Upper lobe of left lung (tissue), 6 donors: Measurements from ENCODE around the gene PRRX1. TPM values are rescaled to one million over a fixed set of nuclear protein-coding genes. Genes with fewer than 3 reads are reported as not detected.

Experiments
- ATAC-seq, 2 donors: fragments of 200-7000 bp; cut with Tn5 transposase; one replicate each; pipeline ENCODE4 v1.9.1; 2022; ENCODE audit warnings: mild to moderate bottlenecking in 2 of 2, moderate library complexity in 2 of 2; ENCODE audit not compliant: low FRiP score in 2 of 2
- DNase-seq, 2 donors: peaks; one replicate each; pipeline ENCODE4 v3.0.0-alpha.2; 2019 to 2020
- H3K27ac ChIP-seq, 4 donors: fragments of 200-600 bp; sonication (generic); one replicate each; pipeline ENCODE4 v1.5.1; 2016 to 2019
- H3K27me3 ChIP-seq, 4 donors: fragments of 200-600 bp; sonication (generic); one replicate each; pipeline ENCODE4 v1.5.1; 2017 to 2019
- H3K36me3 ChIP-seq, 4 donors: fragments of 200-600 bp; sonication (generic); one replicate each; pipeline ENCODE4 v1.5.1; 2016 to 2019
- H3K4me1 ChIP-seq, 4 donors: fragments of 200-600 bp; sonication (generic); one replicate each; pipeline ENCODE4 v1.5.1; 2018 to 2019
- H3K4me3 ChIP-seq, 4 donors: fragments of 200-600 bp; sonication (generic); one replicate each; pipeline ENCODE4 v1.5.1; 2017 to 2019; ENCODE audit warnings: mild to moderate bottlenecking in 2 of 4, moderate library complexity in 1 of 4
- H3K9me3 ChIP-seq, 4 donors: fragments of 200-600 bp; sonication (generic); one replicate each; pipeline ENCODE4 v1.5.1; 2018 to 2019
- CTCF ChIP-seq, 6 experiments: fragments of 450-650 bp in 4 of 6; fragments of 200-600 bp in 2 of 6; sonication (generic) in 2 of 6; IDR thresholded peaks; one replicate each; pipeline ENCODE4 v1.5.1; 2016 to 2019; ENCODE audit warnings: antibody characterized with exemption in 6 of 6
- EP300 ChIP-seq, 4 donors: sonication (generic); formaldehyde crosslinking; IDR thresholded peaks; one replicate each; pipeline ENCODE4 v1.5.1; 2017; ENCODE audit warnings: antibody characterized with exemption in 4 of 4, control low read depth in 2 of 4
- POLR2A ChIP-seq, 4 donors: fragments of 450-650 bp; IDR thresholded peaks; one replicate each; pipeline ENCODE4 v1.5.1; 2016 to 2017; ENCODE audit warnings: antibody characterized with exemption in 4 of 4, mild to moderate bottlenecking in 2 of 4
- POLR2AphosphoS5 ChIP-seq, 2 donors: sonication (generic); formaldehyde crosslinking; IDR thresholded peaks; one replicate each; pipeline ENCODE4 v1.5.1; 2017; ENCODE audit warnings: antibody characterized with exemption in 2 of 2
- WGBS, 2 donors: methylation state at CpG; one replicate each; pipeline ENCODE4 v1.1.5; 2017 to 2018; 5-methylcytosine and 5-hydroxymethylcytosine counted together
- total RNA-seq, 6 donors: library from RNA; depleted of rRNA in 4 of 6; stranded (reverse); fragments of >200 nt in 4 of 6; gene quantifications; one replicate each; pipeline versions ENCODE4 v1.1.0 to v1.2.1, GENCODE V29; 2016 to 2021
- donor health status: DM: no; HTN: no; CAD: no; lungs with moderate emphysema.
- donor health status: DM: no; HTN: yes; CAD: no; lungs with severe emphysema.

Gene PRRX1
- total RNA-seq, 6 donors from 2014 or later: 6.1 to 36.0 (median 19.1) TPM

DNA sequence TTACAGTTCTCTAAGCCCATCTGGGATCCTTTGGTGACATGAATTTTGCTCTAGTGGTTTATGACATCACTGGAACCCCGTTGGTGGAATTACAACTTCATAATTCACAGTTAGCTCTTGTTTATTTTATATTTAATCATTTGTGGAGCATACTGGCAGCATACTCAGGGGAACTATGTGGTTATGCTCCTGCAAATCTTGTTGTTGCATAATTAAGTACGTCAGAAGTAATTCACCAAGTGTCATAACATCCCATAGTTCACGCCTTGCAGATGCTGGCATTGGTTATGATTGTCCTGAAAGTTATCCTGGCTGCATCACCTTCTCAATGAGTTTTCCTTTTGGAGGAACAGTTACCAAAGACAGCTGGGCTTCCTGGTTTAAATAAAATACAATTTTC is 16.5 kb downstream of the PRRX1 start:
- 51 to 59% methylated on average over 3 of the region's 3 CpGs for WGBS, 2 donors
- no peak for TF ChIP-seq POLR2AphosphoS5 (IDR thresholded peaks at IDR 0.05)
- TF ChIP-seq EP300 (IDR thresholded peaks at IDR 0.05): no peak
- no peak for TF ChIP-seq POLR2A (IDR thresholded peaks at IDR 0.05)
- TF ChIP-seq CTCF (IDR thresholded peaks at IDR 0.05): no peak
- DNase-seq: no peak

DNA sequence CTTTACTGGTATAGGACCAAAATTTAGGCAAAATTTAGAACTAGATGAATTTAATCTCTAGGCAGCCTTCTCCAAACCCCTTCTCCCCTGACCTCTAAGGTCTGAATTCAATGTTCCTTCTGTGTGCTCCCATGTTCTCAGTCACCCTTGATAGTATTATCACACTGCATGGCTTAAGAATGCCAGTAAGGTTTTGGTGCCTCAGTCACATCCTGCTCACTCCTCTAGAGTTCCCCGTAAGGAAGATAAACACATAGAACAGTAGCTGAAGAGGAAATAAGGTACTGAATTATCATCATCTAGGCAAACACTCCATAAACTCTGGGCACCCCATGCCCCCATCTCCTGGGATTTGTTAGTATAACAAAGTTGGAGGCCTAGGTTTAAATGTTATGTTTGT is 18.2 kb downstream of the PRRX1 start:
- H3K27ac ChIP-seq: no peak overlapping the region
- no peaks in the 10 kb centered on the region for H3K9me3 ChIP-seq
- DNase-seq: no peak
- no peaks in the 10 kb centered on the region for H3K4me1 ChIP-seq
- no peak overlapping the region for H3K4me3 ChIP-seq
- 35 to 39% methylated on average over 1 of the region's 1 CpG for WGBS, 2 donors
- no peaks in the 10 kb centered on the region for H3K27me3 ChIP-seq
- ATAC-seq: no peak
- H3K36me3 ChIP-seq: no peaks in the 10 kb centered on the region
- TF ChIP-seq CTCF (IDR thresholded peaks at IDR 0.05): no peak
- no peak for TF ChIP-seq POLR2A (IDR thresholded peaks at IDR 0.05)
- no peak for TF ChIP-seq POLR2AphosphoS5 (IDR thresholded peaks at IDR 0.05)
- no peak for TF ChIP-seq EP300 (IDR thresholded peaks at IDR 0.05)

More for the DNA sequence above, 16.5 kb downstream of the PRRX1 start:
- Histone ChIP-seq H3K27ac (no peak overlapping the region), H3K27me3 (no peaks in the 10 kb centered on the region), H3K36me3 (no peaks in the 10 kb centered on the region), H3K4me1 (no peaks in the 10 kb centered on the region), H3K4me3 (no peak overlapping the region), H3K9me3 (no peaks in the 10 kb centered on the region)
- ATAC-seq: peak in 1 of 2 donors; percentile 52

- Histone ChIP-seq H3K9me3 (no peaks in the 10 kb centered on the region), H3K4me3 (no peak overlapping the region), H3K4me1 (no peaks in the 10 kb centered on the region), H3K27ac (no peak overlapping the region), H3K27me3 (no peaks in the 10 kb centered on the region), H3K36me3 (no peaks in the 10 kb centered on the region)
- ATAC-seq (no peak), DNase-seq (no peak)
- 42 to 61% methylated on average over 1 of the region's 1 CpG for WGBS, 2 donors
- TF ChIP-seq POLR2A (IDR thresholded peaks at IDR 0.05) (no peak), CTCF (IDR thresholded peaks at IDR 0.05) (no peak), EP300 (IDR thresholded peaks at IDR 0.05) (no peak), POLR2AphosphoS5 (IDR thresholded peaks at IDR 0.05) (no peak)
Measured at GRCh38 chr1:170682809-170683208, 18.9 kb downstream of the PRRX1 start.

DNA sequence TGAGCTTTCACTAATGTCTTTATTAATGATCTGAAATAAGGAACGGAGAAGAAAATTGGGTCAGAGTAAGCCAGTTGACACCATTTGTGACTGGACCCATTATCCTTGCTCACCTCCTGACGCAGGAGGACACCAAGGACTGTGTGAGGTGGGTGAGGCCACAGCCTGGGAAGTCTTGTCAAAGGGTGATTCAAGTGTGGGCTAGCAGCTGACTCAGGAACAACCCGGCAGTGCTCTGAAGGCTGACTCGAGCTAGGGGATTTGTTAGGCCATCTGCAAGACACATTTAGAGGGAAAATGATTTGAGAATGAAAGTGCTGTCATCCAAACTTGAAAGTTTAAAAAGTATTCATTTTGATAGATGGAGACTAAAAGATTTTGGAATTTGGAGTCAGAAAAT is 21.2 kb downstream of the PRRX1 start:
- H3K27ac ChIP-seq: no peak overlapping the region
- no peaks in the 10 kb centered on the region for H3K9me3 ChIP-seq
- no peak overlapping the region for H3K4me3 ChIP-seq
- WGBS, 2 donors: 77 to 78% methylated on average over 4 of the region's 4 CpGs
- no peak for DNase-seq
- no peaks in the 10 kb centered on the region for H3K36me3 ChIP-seq
- H3K4me1 ChIP-seq: no peaks in the 10 kb centered on the region
- TF ChIP-seq POLR2A (IDR thresholded peaks at IDR 0.05) (no peak), CTCF (IDR thresholded peaks at IDR 0.05) (no peak), POLR2AphosphoS5 (IDR thresholded peaks at IDR 0.05) (no peak), EP300 (IDR thresholded peaks at IDR 0.05) (no peak)
- H3K27me3 ChIP-seq: no peaks in the 10 kb centered on the region
- peak in 1 of 2 donors; percentile 68 for ATAC-seq

- Histone ChIP-seq H3K27ac (no peak overlapping the region), H3K9me3 (no peaks in the 10 kb centered on the region), H3K4me1 (no peaks in the 10 kb centered on the region), H3K4me3 (no peak overlapping the region), H3K36me3 (no peaks in the 10 kb centered on the region), H3K27me3 (no peaks in the 10 kb centered on the region)
- DNase-seq: no peak
- 89 to 90% methylated on average over 8 of the region's 8 CpGs for WGBS, 2 donors
- no peak for TF ChIP-seq CTCF (IDR thresholded peaks at IDR 0.05)
- no peak for TF ChIP-seq POLR2AphosphoS5 (IDR thresholded peaks at IDR 0.05)
- no peak for TF ChIP-seq POLR2A (IDR thresholded peaks at IDR 0.05)
- no peak for TF ChIP-seq EP300 (IDR thresholded peaks at IDR 0.05)
- no peak for ATAC-seq
Measured at GRCh38 chr1:170686291-170686690, 22.4 kb downstream of the PRRX1 start.
